ENCODE data around the gene IL17B. TPM values are rescaled to one million over a fixed set of nuclear protein-coding genes. Genes with fewer than 3 reads are reported as not detected.
A peak's percentile ranks its signal among the peaks of the same experiment; 100 is the strongest.

The IL17B gene, protein sequence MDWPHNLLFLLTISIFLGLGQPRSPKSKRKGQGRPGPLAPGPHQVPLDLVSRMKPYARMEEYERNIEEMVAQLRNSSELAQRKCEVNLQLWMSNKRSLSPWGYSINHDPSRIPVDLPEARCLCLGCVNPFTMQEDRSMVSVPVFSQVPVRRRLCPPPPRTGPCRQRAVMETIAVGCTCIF
- polyA plus RNA-seq (2013, experiment 1 of 2), result 6.6 TPM
- polyA plus RNA-seq (2013, experiment 2 of 2), result 6.3 TPM

DNA sequence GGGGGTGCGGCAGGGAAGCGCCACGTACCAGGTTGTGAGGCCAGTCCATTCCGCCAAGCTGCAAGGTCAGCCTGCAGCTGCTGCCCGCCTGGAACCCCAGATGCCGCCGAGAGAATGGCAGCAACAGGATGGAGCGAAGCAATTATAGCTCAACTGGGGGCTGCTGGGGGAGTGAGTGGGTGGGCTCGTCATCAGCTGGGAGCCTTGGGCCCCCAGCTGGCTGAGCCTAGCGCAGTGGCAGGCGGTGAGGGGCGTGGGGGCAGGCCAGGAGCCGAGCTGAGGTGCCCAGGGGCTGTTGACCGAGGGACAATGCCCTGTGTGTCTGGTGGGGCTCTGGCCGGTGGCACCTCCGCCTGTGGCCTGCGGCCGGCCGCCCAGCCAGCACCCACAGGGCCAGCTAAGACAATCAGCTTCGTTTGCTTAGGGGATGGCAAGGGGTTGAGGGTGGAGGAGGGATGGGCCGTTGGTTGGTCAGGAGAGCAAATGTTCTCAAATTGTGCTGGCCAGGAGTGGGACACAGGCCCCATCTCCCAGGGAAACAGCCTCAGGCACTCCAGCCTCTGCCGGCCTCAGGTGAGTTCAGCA lies at the start of gene IL17B:
TSS of gene IL17B (minus strand) at position 116 of the 585 bp plus-strand sequence. CDS start at position 49, 67 bp downstream.
- Histone ChIP-seq H3K4me1 (ENCODE audit: control insufficient read depth, insufficient read depth, low read depth, low read length) (peaks cover 12% of the 10 kb centered on the region), H2BK12ac (ENCODE audit: low read length in 2 of 2) (peak within 1 kb of the TSS; percentile 88 to 91), H3K9ac (ENCODE audit: low read length) (no peak within 1 kb of the TSS), H3K14ac (ENCODE audit: low read length in 2 of 2) (peak within 1 kb of the TSS in 1 of 2 experiments; percentile 38), H3K23ac (ENCODE audit: low read length in 2 of 2) (no peak within 1 kb of the TSS), H2AK5ac (ENCODE audit: low read length, severe bottlenecking) (no peak within 1 kb of the TSS), H2BK15ac (ENCODE audit: low read depth, poor library complexity, severe bottlenecking) (peak within 1 kb of the TSS; percentile 73), H3K27ac (ENCODE audit: low read length, poor library complexity, severe bottlenecking) (no peak within 1 kb of the TSS), H2BK5ac (ENCODE audit: low read depth, low read length, poor library complexity, severe bottlenecking) (no peak within 1 kb of the TSS), H3K9me3 (ENCODE audit: control insufficient read depth, low read length) (no peaks in the 10 kb centered on the region), H3K36me3 (ENCODE audit: control insufficient read depth in 1 of 2, insufficient read depth in 2 of 2, low read depth in 1 of 2, low read length in 2 of 2) (no peaks in the 10 kb centered on the region), H4K91ac (ENCODE audit: low read length) (peak within 1 kb of the TSS; percentile 77), H2BK120ac (ENCODE audit: low read depth, low read length) (peak within 1 kb of the TSS; percentile 39), H3K18ac (ENCODE audit: low read depth in 1 of 2, low read length in 2 of 2) (peak within 1 kb of the TSS; percentile 68 to 86), H4K8ac (ENCODE audit: low read length) (peak within 1 kb of the TSS; percentile 45), H3K4me2 (ENCODE audit: low read length, poor library complexity, severe bottlenecking) (no peak within 1 kb of the TSS), H3K4me3 (ENCODE audit: insufficient read depth in 1 of 2, low read depth in 1 of 2, low read length in 2 of 2) (no peak within 1 kb of the TSS), H3K27me3 (ENCODE audit: control insufficient read depth in 1 of 2, insufficient read depth in 1 of 2, low read length in 2 of 2) (peaks cover 0 to 17% of the 10 kb centered on the region in 2 experiments), H3K4ac (ENCODE audit: low read depth in 1 of 2, low read length in 2 of 2) (peak within 1 kb of the TSS in 1 of 2 experiments; percentile 62), H2AFZ (ENCODE audit: low read depth, low read length) (no peak within 1 kb of the TSS), H3K79me1 (replicated peaks; ENCODE audit: low read length, poor library complexity, severe bottlenecking) (no peaks in the 10 kb centered on the region)
- 96% methylated on average over 20 of the region's 22 CpGs for whole genome bisulfite sequencing
- no peak for DNase-seq

DNA sequence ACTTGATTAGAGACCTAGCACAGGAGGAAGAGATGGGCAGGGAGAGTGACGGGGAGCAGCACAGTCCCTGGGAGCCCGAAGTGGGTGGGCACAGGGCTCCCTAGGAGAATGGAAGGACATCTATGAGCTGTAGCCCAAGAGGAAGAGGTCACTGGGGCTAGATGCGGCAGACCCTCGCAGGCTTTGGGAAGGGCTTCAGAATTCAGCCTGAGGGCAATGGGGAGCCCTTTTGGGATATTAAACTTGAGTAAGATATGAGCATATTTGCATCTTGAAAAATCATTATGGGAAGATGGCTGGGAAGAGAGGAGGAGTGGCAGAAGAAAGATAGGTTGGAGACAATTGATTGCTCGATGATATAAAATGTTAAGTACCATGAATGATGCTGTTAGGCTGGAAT lies 48.9 kb upstream of the IL17B start:
- Histone ChIP-seq H2BK12ac (ENCODE audit: low read length in 2 of 2) (peak overlapping the region; percentile 29 to 57), H3K23ac (ENCODE audit: low read length in 2 of 2) (peak overlapping the region in 1 of 2 experiments; percentile 85), H4K8ac (ENCODE audit: low read length) (peak overlapping the region; percentile 66), H2BK120ac (ENCODE audit: low read depth, low read length) (no peak overlapping the region), H3K36me3 (ENCODE audit: control insufficient read depth in 1 of 2, insufficient read depth in 2 of 2, low read depth in 1 of 2, low read length in 2 of 2) (peaks cover 38 to 54% of the 10 kb centered on the region in 2 experiments), H3K4me3 (ENCODE audit: insufficient read depth in 1 of 2, low read depth in 1 of 2, low read length in 2 of 2) (no peak overlapping the region), H3K4ac (ENCODE audit: low read depth in 1 of 2, low read length in 2 of 2) (peak overlapping the region; percentile 29 to 76), H2AK5ac (ENCODE audit: low read length, severe bottlenecking) (no peak overlapping the region), H4K91ac (ENCODE audit: low read length) (peak overlapping the region; percentile 57), H2BK5ac (ENCODE audit: low read depth, low read length, poor library complexity, severe bottlenecking) (no peak overlapping the region), H3K27ac (ENCODE audit: low read length, poor library complexity, severe bottlenecking) (no peak overlapping the region), H3K79me1 (replicated peaks; ENCODE audit: low read length, poor library complexity, severe bottlenecking) (peaks cover 7% of the 10 kb centered on the region), H3K9me3 (ENCODE audit: control insufficient read depth, low read length) (no peaks in the 10 kb centered on the region), H3K4me2 (ENCODE audit: low read length, poor library complexity, severe bottlenecking) (no peak overlapping the region), H3K9ac (ENCODE audit: low read length) (no peak overlapping the region), H3K14ac (ENCODE audit: low read length in 2 of 2) (peak overlapping the region in 1 of 2 experiments; percentile 39), H3K27me3 (ENCODE audit: control insufficient read depth in 1 of 2, insufficient read depth in 1 of 2, low read length in 2 of 2) (no peaks in the 10 kb centered on the region), H3K18ac (ENCODE audit: low read depth in 1 of 2, low read length in 2 of 2) (peak overlapping the region; percentile 74 to 82), H2AFZ (ENCODE audit: low read depth, low read length) (no peak overlapping the region), H2BK15ac (ENCODE audit: low read depth, poor library complexity, severe bottlenecking) (no peak overlapping the region), H3K4me1 (ENCODE audit: control insufficient read depth, insufficient read depth, low read depth, low read length) (peaks cover 29% of the 10 kb centered on the region)
- 95% methylated on average over 5 of the region's 5 CpGs for WGBS
- DNase-seq, result no peak

DNA sequence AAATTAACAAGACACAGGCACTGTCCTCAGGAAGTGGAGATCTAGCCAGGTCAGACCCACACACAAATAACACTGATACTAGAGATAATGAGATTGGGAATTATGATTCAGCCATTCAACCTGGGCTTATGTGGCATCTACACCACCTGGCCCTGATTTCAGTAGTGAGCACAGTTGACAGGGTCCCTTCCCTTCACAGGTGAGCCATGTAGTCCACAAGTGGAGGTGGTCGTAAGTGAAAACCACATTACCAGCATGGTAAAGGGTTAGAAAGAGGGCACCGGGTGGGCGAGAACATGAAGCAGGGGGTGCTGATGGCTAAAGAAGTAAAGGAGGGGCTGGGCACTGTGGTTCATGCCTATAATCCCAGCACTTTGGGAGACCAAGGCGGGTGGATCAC lies 48.3 kb upstream of the IL17B start:
- H2BK15ac ChIP-seq (ENCODE audit: low read depth, poor library complexity, severe bottlenecking), result no peak overlapping the region
- peaks cover 7% of the 10 kb centered on the region for H3K79me1 ChIP-seq (replicated peaks; ENCODE audit: low read length, poor library complexity, severe bottlenecking)
- 83% methylated on average over 4 of the region's 4 CpGs for WGBS
- H3K23ac ChIP-seq (ENCODE audit: low read length in 2 of 2), result no peak overlapping the region
- peaks cover 34% of the 10 kb centered on the region for H3K4me1 ChIP-seq (ENCODE audit: control insufficient read depth, insufficient read depth, low read depth, low read length)
- H4K8ac ChIP-seq (ENCODE audit: low read length), result peak overlapping the region; percentile 97
- peak overlapping the region; percentile 70 for H4K91ac ChIP-seq (ENCODE audit: low read length)
- no peak overlapping the region for H2AFZ ChIP-seq (ENCODE audit: low read depth, low read length)
- DNase-seq, result no peak
- H3K4me3 ChIP-seq (ENCODE audit: insufficient read depth in 1 of 2, low read depth in 1 of 2, low read length in 2 of 2), result no peak overlapping the region
- H3K27me3 ChIP-seq (ENCODE audit: control insufficient read depth in 1 of 2, insufficient read depth in 1 of 2, low read length in 2 of 2), result no peaks in the 10 kb centered on the region
- no peaks in the 10 kb centered on the region for H3K9me3 ChIP-seq (ENCODE audit: control insufficient read depth, low read length)
- H3K14ac ChIP-seq (ENCODE audit: low read length in 2 of 2), result no peak overlapping the region
- H2BK12ac ChIP-seq (ENCODE audit: low read length in 2 of 2), result peak overlapping the region; percentile 7 to 69
- H2BK120ac ChIP-seq (ENCODE audit: low read depth, low read length), result peak overlapping the region; percentile 64
- peak overlapping the region; percentile 3 for H3K27ac ChIP-seq (ENCODE audit: low read length, poor library complexity, severe bottlenecking)
- H3K4me2 ChIP-seq (ENCODE audit: low read length, poor library complexity, severe bottlenecking), result no peak overlapping the region
- peak overlapping the region; percentile 20 to 86 for H3K4ac ChIP-seq (ENCODE audit: low read depth in 1 of 2, low read length in 2 of 2)
- H2BK5ac ChIP-seq (ENCODE audit: low read depth, low read length, poor library complexity, severe bottlenecking), result no peak overlapping the region
- peak overlapping the region; percentile 71 to 85 for H3K18ac ChIP-seq (ENCODE audit: low read depth in 1 of 2, low read length in 2 of 2)
- H2AK5ac ChIP-seq (ENCODE audit: low read length, severe bottlenecking), result peak overlapping the region; percentile 82
- peaks cover 38 to 54% of the 10 kb centered on the region in 2 experiments for H3K36me3 ChIP-seq (ENCODE audit: control insufficient read depth in 1 of 2, insufficient read depth in 2 of 2, low read depth in 1 of 2, low read length in 2 of 2)
- H3K9ac ChIP-seq (ENCODE audit: low read length), result no peak overlapping the region

DNA sequence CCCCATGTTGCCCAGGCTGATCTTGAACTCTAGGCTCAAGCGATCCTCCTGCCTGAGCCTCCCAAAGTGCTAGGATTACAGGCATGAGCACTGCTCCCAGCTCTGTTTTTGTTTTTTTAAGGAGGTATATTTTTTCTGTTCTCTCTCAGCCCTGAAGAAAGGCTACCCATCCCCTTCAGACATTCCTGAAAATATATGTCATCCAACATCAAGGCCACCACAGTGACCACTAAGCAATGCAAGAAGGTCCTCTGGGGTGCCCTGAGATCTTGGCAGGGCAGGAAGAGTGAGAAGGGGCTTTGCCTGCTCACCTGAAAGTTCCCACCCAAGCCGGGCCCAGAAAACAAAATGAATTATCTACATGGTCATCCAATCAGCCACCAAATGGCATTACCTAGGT lies 47.8 kb upstream of the IL17B start:
- Histone ChIP-seq H2BK5ac (ENCODE audit: low read depth, low read length, poor library complexity, severe bottlenecking) (no peak overlapping the region), H2AFZ (ENCODE audit: low read depth, low read length) (no peak overlapping the region), H2BK12ac (ENCODE audit: low read length in 2 of 2) (peak overlapping the region; percentile 7 to 69), H4K91ac (ENCODE audit: low read length) (peak overlapping the region; percentile 70), H3K36me3 (ENCODE audit: control insufficient read depth in 1 of 2, insufficient read depth in 2 of 2, low read depth in 1 of 2, low read length in 2 of 2) (peaks cover 38 to 51% of the 10 kb centered on the region in 2 experiments), H3K23ac (ENCODE audit: low read length in 2 of 2) (peak overlapping the region in 1 of 2 experiments; percentile 73), H3K9ac (ENCODE audit: low read length) (no peak overlapping the region), H3K4me2 (ENCODE audit: low read length, poor library complexity, severe bottlenecking) (no peak overlapping the region), H3K79me1 (replicated peaks; ENCODE audit: low read length, poor library complexity, severe bottlenecking) (peaks cover 7% of the 10 kb centered on the region), H2BK15ac (ENCODE audit: low read depth, poor library complexity, severe bottlenecking) (no peak overlapping the region), H3K9me3 (ENCODE audit: control insufficient read depth, low read length) (no peaks in the 10 kb centered on the region), H3K4me3 (ENCODE audit: insufficient read depth in 1 of 2, low read depth in 1 of 2, low read length in 2 of 2) (no peak overlapping the region), H3K27me3 (ENCODE audit: control insufficient read depth in 1 of 2, insufficient read depth in 1 of 2, low read length in 2 of 2) (no peaks in the 10 kb centered on the region), H2BK120ac (ENCODE audit: low read depth, low read length) (peak overlapping the region; percentile 64), H2AK5ac (ENCODE audit: low read length, severe bottlenecking) (no peak overlapping the region), H3K27ac (ENCODE audit: low read length, poor library complexity, severe bottlenecking) (no peak overlapping the region), H3K14ac (ENCODE audit: low read length in 2 of 2) (no peak overlapping the region), H4K8ac (ENCODE audit: low read length) (peak overlapping the region; percentile 97), H3K4ac (ENCODE audit: low read depth in 1 of 2, low read length in 2 of 2) (peak overlapping the region; percentile 20 to 86), H3K18ac (ENCODE audit: low read depth in 1 of 2, low read length in 2 of 2) (peak overlapping the region; percentile 71 to 85), H3K4me1 (ENCODE audit: control insufficient read depth, insufficient read depth, low read depth, low read length) (peaks cover 38% of the 10 kb centered on the region)
- DNase-seq, result peak; percentile 67
- 78% methylated on average over 1 of the region's 2 CpGs for WGBS
